SK-N-SH (cell line): ENCODE data around the gene SORCS3. TPM values are rescaled to one million over a fixed set of nuclear protein-coding genes. Genes with fewer than 3 reads are reported as not detected.

Source experiments
- CTCF ChIA-PET: fragments of 300-600, 350-600 bp; formaldehyde crosslinking; extraction: SDS; loops from one replicate; lab custom pipeline; 2021; lab: Yijun Ruan, JAX
- POLR2A ChIA-PET: fragments of 350-600 bp; sonication (Branson Sonifier 250); formaldehyde crosslinking; extraction: SDS; loops from one replicate; lab custom pipeline; 2020; ENCODE audit warnings: antibody characterized with exemption, inconsistent platforms; lab: Yijun Ruan, JAX
- DNase-seq: peaks from one replicate; pipeline ENCODE4 v3.0.0; 2012
- H2AFZ ChIP-seq: fragments of 200-600 bp; sonication (generic); 2 replicates; pipeline ENCODE4 v1.8.1; 2016; ENCODE audit warnings: antibody characterized with exemption, mild to moderate bottlenecking, low read depth
- H3F3A ChIP-seq: fragments of 200-600 bp; sonication (generic); replicated peaks from 2 replicates; pipeline ENCODE3; 2016; ENCODE audit warnings: antibody characterized with exemption, mild to moderate bottlenecking; ENCODE audit not compliant: insufficient read depth
- H3K27ac ChIP-seq, 2 experiments: fragments of 200-500 bp in 1 of 2; fragments of 200-600 bp in 1 of 2; sonication (Bioruptor generic) in 1 of 2; sonication (generic), shearing (Covaris generic) in 1 of 2; 2 replicates each; pipeline versions ENCODE4 v1.5.1 to v1.6.1; 2014 to 2016; ENCODE audit warnings: low read depth in 2 of 2, inconsistent platforms in 1 of 2, low read length in 1 of 2, mild to moderate bottlenecking in 1 of 2, mixed read lengths in 1 of 2
- H3K27me3 ChIP-seq: fragments of 200-600 bp; sonication (generic), shearing (Covaris generic); 2 replicates; pipeline ENCODE4 v1.6.1; 2016; ENCODE audit warnings: mixed run types; ENCODE audit not compliant: insufficient read depth
- H3K36me3 ChIP-seq, 2 experiments: fragments of 200-500 bp in 1 of 2; fragments of 200-600 bp in 1 of 2; sonication (Bioruptor generic) in 1 of 2; sonication (generic) in 1 of 2; replicated peaks in 1 of 2; 2 replicates each; pipeline versions ENCODE3 to v1.5.1; 2014 to 2016; ENCODE audit warnings: low read length in 1 of 2, mild to moderate bottlenecking in 1 of 2; ENCODE audit not compliant: insufficient read depth in 2 of 2, control insufficient read depth in 1 of 2
- H3K4me1 ChIP-seq, 2 experiments: fragments of 200-500 bp in 1 of 2; fragments of 200-600 bp in 1 of 2; sonication (Bioruptor generic) in 1 of 2; sonication (generic), shearing (Covaris generic) in 1 of 2; 2 replicates each; pipeline versions ENCODE4 v1.5.1 to v1.6.1; 2014 to 2016; ENCODE audit warnings: low read depth in 1 of 2, low read length in 1 of 2, mixed run types in 1 of 2; ENCODE audit not compliant: insufficient read depth in 2 of 2, control insufficient read depth in 1 of 2
- H3K4me2 ChIP-seq: fragments of 200-600 bp; sonication (generic), shearing (Covaris generic); 2 replicates; pipeline ENCODE4 v1.6.1; 2017; ENCODE audit warnings: mixed run types
- H3K4me3 ChIP-seq, 2 experiments: fragments of 200-500 bp in 1 of 2; fragments of 200-600 bp in 1 of 2; sonication (Bioruptor generic) in 1 of 2; sonication (generic), shearing (Covaris generic) in 1 of 2; 2 replicates each; pipeline versions ENCODE4 v1.5.1 to v1.8.1; 2014 to 2016; ENCODE audit warnings: low read depth in 2 of 2, inconsistent platforms in 1 of 2, low read length in 1 of 2, mild to moderate bottlenecking in 1 of 2, mixed read lengths in 1 of 2, moderate library complexity in 1 of 2
- H3K79me2 ChIP-seq: fragments of 200-600 bp; sonication (generic); 2 replicates; pipeline ENCODE4 v1.8.1; 2017; ENCODE audit warnings: mild to moderate bottlenecking; ENCODE audit not compliant: insufficient read depth
- H3K9ac ChIP-seq: fragments of 200-600 bp; sonication (generic); 2 replicates; pipeline ENCODE4 v1.6.1; 2017; ENCODE audit warnings: mixed run types
- H3K9me2 ChIP-seq: fragments of 200-600 bp; sonication (generic); 2 replicates; pipeline ENCODE4 v1.6.1; 2017; ENCODE audit warnings: mixed run types
- H3K9me3 ChIP-seq: fragments of 200-600 bp; sonication (generic); 2 replicates; pipeline ENCODE4 v1.6.1; 2017; ENCODE audit warnings: mixed run types, mild to moderate bottlenecking, moderate library complexity
- H4K20me1 ChIP-seq: fragments of 200-600 bp; sonication (generic); 2 replicates; pipeline ENCODE4 v1.6.1; 2017; ENCODE audit warnings: mild to moderate bottlenecking, mixed run types; ENCODE audit not compliant: insufficient read depth
- CHD2 ChIP-seq: fragments of 150-350 bp; IDR thresholded peaks from 2 replicates; pipeline ENCODE4 v1.6.1; 2018; ENCODE audit warnings: low read length; ENCODE audit not compliant: partially characterized antibody
- ELF1 ChIP-seq: IDR thresholded peaks from 2 replicates; pipeline ENCODE4 v1.4.0; 2012
- EP300 ChIP-seq, 2 experiments: IDR thresholded peaks; 2 replicates each; pipeline versions ENCODE4 v1.4.0 to v1.6.1; 2012; ENCODE audit warnings: borderline replicate concordance in 1 of 2, low read depth in 1 of 2, low read length in 1 of 2
- FOSL2 ChIP-seq: IDR thresholded peaks from 2 replicates; pipeline ENCODE4 v1.4.0; 2012; ENCODE audit warnings: low read depth, mild to moderate bottlenecking, moderate library complexity, borderline replicate concordance
- FOXM1 ChIP-seq: IDR thresholded peaks from 2 replicates; pipeline ENCODE4 v1.4.0; 2012; ENCODE audit warnings: low read depth, mild to moderate bottlenecking
- GABPA ChIP-seq: IDR thresholded peaks from 2 replicates; pipeline ENCODE4 v1.4.0; 2012; ENCODE audit warnings: low read depth, mild to moderate bottlenecking
- MEF2A ChIP-seq: IDR thresholded peaks from 2 replicates; pipeline ENCODE4 v1.4.0; 2012; ENCODE audit warnings: low read depth, borderline replicate concordance
- MXI1 ChIP-seq: IDR thresholded peaks from 2 replicates; pipeline ENCODE4 v1.6.1; 2012; ENCODE audit warnings: mild to moderate bottlenecking, low read depth, low read length, improper control_type of control experiment
- NFIC ChIP-seq: IDR thresholded peaks from 2 replicates; pipeline ENCODE4 v1.4.0; 2012; ENCODE audit warnings: borderline replicate concordance
- POLR2AphosphoS5 ChIP-seq: IDR thresholded peaks from 2 replicates; pipeline ENCODE4 v1.6.1; 2012; ENCODE audit warnings: low read depth, low read length
- RCOR1 ChIP-seq: fragments of 150-350 bp; IDR thresholded peaks from 2 replicates; pipeline ENCODE4 v1.6.1; 2017; ENCODE audit warnings: antibody characterized with exemption, low read length
- RFX5 ChIP-seq: IDR thresholded peaks from 2 replicates; pipeline ENCODE4 v1.6.1; 2012; ENCODE audit warnings: mild to moderate bottlenecking, improper control_type of control experiment, low read length
- RXRA ChIP-seq: IDR thresholded peaks from 2 replicates; pipeline ENCODE4 v1.4.0; 2012; ENCODE audit warnings: low read depth, mild to moderate bottlenecking, borderline replicate concordance
- SIN3A ChIP-seq: IDR thresholded peaks from 2 replicates; pipeline ENCODE4 v1.6.1; 2012; ENCODE audit warnings: low read depth, mild to moderate bottlenecking, low read length, moderate library complexity, borderline replicate concordance
- SMC3 ChIP-seq: IDR thresholded peaks from 2 replicates; pipeline ENCODE4 v1.6.1; 2012; ENCODE audit warnings: low read depth, low read length, improper control_type of control experiment
- TCF12 ChIP-seq: IDR thresholded peaks from 2 replicates; pipeline ENCODE4 v1.4.0; 2012
- YY1 ChIP-seq: IDR thresholded peaks from 2 replicates; pipeline ENCODE4 v1.4.0; 2012; ENCODE audit warnings: low read depth, mild to moderate bottlenecking
- ZBTB33 ChIP-seq: IDR thresholded peaks from 2 replicates; pipeline ENCODE4 v1.4.0; 2012; ENCODE audit warnings: low read depth, borderline replicate concordance
- WGBS: methylation state at CpG from one replicate; pipeline ENCODE4 v1.1.6; 2017; ENCODE audit warnings: low lambda C conversion rate; 5-methylcytosine and 5-hydroxymethylcytosine counted together
- polyA plus RNA-seq, 3 experiments: library from polyadenylated mRNA; depleted of rRNA; stranded (reverse); fragments of >200 nt; gene quantifications; 2 replicates each; pipeline ENCODE4 v1.2.3, GENCODE V29; 2012
- TF ChIP-seq, protein P1 (sequence below): fragments of 150-350 bp; IDR thresholded peaks from 2 replicates; pipeline ENCODE4 v1.6.1; 2017; ENCODE audit warnings: antibody characterized with exemption, low read length, low read depth, borderline replicate concordance
- TF ChIP-seq, protein P2 (sequence below): fragments of 150-350 bp; IDR thresholded peaks from 2 replicates; pipeline ENCODE4 v1.6.1; 2016; ENCODE audit warnings: mild to moderate bottlenecking, low read depth, low read length
- TF ChIP-seq, protein P3 (sequence below): IDR thresholded peaks from 2 replicates; pipeline ENCODE4 v1.6.1; 2012; ENCODE audit warnings: mild to moderate bottlenecking, low read depth, low read length, moderate library complexity

Gene SORCS3
- polyA plus RNA-seq, 1 of the 3 experiments (the other 2 are of a cell fraction): not detected

DNA sequence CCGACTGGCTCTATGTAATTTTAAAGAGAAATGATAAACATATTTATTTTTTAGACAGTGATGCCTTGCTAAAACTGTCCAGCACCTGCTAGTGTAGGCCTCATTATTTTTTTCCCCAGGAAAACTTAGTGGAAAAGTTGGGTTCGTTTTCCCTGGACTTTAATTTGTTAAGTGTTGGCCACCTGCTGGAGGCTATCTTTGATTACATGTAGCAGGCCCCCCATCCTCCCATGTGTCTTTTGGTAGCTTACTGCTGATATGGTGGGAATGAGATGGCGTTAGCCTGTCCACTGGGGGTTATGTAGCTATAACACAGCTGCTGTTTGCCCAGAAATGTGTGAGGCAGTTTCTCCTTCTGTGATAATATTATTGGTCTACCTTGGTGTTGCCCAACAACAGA, 265.0 kb downstream of the SORCS3 start:
- H3F3A ChIP-seq: no peaks in the 10 kb centered on the region
- no peak overlapping the region for H3K9ac ChIP-seq
- H3K79me2 ChIP-seq: no peaks in the 10 kb centered on the region
- ChIA-PET POLR2A (no interaction called here), CTCF (interaction anchor here (1.0 kb wide), 2 partner anchors 19 to 267 kb away, joined by 3 to 4 read pairs; no protein-coding TSS in a partner anchor)
- H3K4me1 ChIP-seq: no peaks in the 10 kb centered on the region
- TF ChIP-seq, protein P1, sequence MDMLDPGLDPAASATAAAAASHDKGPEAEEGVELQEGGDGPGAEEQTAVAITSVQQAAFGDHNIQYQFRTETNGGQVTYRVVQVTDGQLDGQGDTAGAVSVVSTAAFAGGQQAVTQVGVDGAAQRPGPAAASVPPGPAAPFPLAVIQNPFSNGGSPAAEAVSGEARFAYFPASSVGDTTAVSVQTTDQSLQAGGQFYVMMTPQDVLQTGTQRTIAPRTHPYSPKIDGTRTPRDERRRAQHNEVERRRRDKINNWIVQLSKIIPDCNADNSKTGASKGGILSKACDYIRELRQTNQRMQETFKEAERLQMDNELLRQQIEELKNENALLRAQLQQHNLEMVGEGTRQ: no peak
- TF ChIP-seq MEF2A: no peak
- H3K27me3 ChIP-seq: no peaks in the 10 kb centered on the region
- DNase-seq: no peak
- H3K9me3 ChIP-seq: no peaks in the 10 kb centered on the region
- no peaks in the 10 kb centered on the region for H4K20me1 ChIP-seq
- no peaks in the 10 kb centered on the region for H3K36me3 ChIP-seq
- H3K9me2 ChIP-seq: no peaks in the 10 kb centered on the region
- no peak overlapping the region for H3K4me3 ChIP-seq
- no peak overlapping the region for H3K27ac ChIP-seq
- H2AFZ ChIP-seq: no peak overlapping the region
- no peak overlapping the region for H3K4me2 ChIP-seq
- 7% methylated on average over 3 of the region's 3 CpGs for WGBS

DNA sequence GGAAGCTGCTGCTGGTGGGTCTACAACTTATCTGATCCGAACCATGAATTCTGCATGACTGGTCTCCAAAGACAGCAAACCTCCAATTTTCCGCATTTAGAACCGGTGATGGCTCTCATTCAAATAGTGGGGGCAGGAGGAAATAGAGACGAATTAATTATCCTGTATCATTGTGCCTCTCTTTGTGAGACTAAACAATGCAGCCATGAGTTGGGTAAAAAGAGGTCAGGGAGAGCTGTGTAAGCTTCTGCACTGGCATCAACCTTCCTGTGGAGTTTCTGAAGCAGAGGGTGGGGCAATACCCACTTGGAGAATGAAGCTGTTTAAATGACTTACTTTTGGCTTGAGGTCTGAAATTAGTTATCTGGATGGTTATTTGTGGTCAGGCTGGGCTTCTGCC, 266.4 kb downstream of the SORCS3 start:
- no peaks in the 10 kb centered on the region for H3K27me3 ChIP-seq
- H3K9me2 ChIP-seq: no peaks in the 10 kb centered on the region
- no peak overlapping the region for H3K9ac ChIP-seq
- no peaks in the 10 kb centered on the region for H3K36me3 ChIP-seq
- POLR2A ChIA-PET: no interaction called here
- CTCF ChIA-PET: interaction anchor here (0.9 to 1.3 kb wide), 2 partner anchors 9 to 17 kb away, joined by 3 to 6 read pairs; no protein-coding TSS in a partner anchor
- no peaks in the 10 kb centered on the region for H3K9me3 ChIP-seq
- no peak overlapping the region for H3K27ac ChIP-seq
- no peak for DNase-seq
- WGBS: 25% methylated on average over 4 of the region's 4 CpGs
- no peak overlapping the region for H3K4me2 ChIP-seq
- H3F3A ChIP-seq: no peaks in the 10 kb centered on the region
- H3K4me3 ChIP-seq: no peak overlapping the region
- no peak overlapping the region for H2AFZ ChIP-seq
- TF ChIP-seq YY1 (no peak), GABPA (no peak), POLR2AphosphoS5 (no peak), ELF1 (no peak), TCF12 (no peak), SIN3A (no peak), FOSL2 (no peak), SMC3 (no peak), EP300 (IDR thresholded peaks at IDR 0.05; ENCODE audit: borderline replicate concordance in 1 of 2, low read depth in 1 of 2, low read length in 1 of 2) (no peak), ZBTB33 (no peak), FOXM1 (no peak), CHD2 (no peak), RCOR1 (no peak), NFIC (no peak), RFX5 (no peak), MXI1 (no peak), RXRA (no peak)
- TF ChIP-seq, protein P2, sequence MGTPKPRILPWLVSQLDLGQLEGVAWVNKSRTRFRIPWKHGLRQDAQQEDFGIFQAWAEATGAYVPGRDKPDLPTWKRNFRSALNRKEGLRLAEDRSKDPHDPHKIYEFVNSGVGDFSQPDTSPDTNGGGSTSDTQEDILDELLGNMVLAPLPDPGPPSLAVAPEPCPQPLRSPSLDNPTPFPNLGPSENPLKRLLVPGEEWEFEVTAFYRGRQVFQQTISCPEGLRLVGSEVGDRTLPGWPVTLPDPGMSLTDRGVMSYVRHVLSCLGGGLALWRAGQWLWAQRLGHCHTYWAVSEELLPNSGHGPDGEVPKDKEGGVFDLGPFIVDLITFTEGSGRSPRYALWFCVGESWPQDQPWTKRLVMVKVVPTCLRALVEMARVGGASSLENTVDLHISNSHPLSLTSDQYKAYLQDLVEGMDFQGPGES: no peak
- TF ChIP-seq, protein P1: no peak
- TF ChIP-seq, protein P3, sequence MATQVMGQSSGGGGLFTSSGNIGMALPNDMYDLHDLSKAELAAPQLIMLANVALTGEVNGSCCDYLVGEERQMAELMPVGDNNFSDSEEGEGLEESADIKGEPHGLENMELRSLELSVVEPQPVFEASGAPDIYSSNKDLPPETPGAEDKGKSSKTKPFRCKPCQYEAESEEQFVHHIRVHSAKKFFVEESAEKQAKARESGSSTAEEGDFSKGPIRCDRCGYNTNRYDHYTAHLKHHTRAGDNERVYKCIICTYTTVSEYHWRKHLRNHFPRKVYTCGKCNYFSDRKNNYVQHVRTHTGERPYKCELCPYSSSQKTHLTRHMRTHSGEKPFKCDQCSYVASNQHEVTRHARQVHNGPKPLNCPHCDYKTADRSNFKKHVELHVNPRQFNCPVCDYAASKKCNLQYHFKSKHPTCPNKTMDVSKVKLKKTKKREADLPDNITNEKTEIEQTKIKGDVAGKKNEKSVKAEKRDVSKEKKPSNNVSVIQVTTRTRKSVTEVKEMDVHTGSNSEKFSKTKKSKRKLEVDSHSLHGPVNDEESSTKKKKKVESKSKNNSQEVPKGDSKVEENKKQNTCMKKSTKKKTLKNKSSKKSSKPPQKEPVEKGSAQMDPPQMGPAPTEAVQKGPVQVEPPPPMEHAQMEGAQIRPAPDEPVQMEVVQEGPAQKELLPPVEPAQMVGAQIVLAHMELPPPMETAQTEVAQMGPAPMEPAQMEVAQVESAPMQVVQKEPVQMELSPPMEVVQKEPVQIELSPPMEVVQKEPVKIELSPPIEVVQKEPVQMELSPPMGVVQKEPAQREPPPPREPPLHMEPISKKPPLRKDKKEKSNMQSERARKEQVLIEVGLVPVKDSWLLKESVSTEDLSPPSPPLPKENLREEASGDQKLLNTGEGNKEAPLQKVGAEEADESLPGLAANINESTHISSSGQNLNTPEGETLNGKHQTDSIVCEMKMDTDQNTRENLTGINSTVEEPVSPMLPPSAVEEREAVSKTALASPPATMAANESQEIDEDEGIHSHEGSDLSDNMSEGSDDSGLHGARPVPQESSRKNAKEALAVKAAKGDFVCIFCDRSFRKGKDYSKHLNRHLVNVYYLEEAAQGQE: no peak
- TF ChIP-seq, all 33 proteins: peak for 0
- Histone ChIP-seq H4K20me1 (no peaks in the 10 kb centered on the region), H3K79me2 (no peaks in the 10 kb centered on the region), H3K4me1 (no peaks in the 10 kb centered on the region)
